NCI-H524 (cell line): Measurements from ENCODE around the gene DIPK1B.
A peak's percentile ranks its signal among the peaks of the same experiment; 100 is the strongest.

ENCODE experiments used
- DNase-seq, 2 experiments: peaks; one replicate each; lab custom pipeline; 2025; lab: John Stamatoyannopoulos, UW

Gene DIPK1B

GRCh38 chr9:136720251-136720897, 8.0 kb downstream of the DIPK1B start:
- DNase-seq: no peak

GRCh38 chr9:136720898-136721338, 8.5 kb downstream of the DIPK1B start:
- no peak for DNase-seq

GRCh38 chr9:136721339-136722092, 9.1 kb downstream of the DIPK1B start:
- peak in 1 of 2 experiments; percentile 61 for DNase-seq

GRCh38 chr9:136722093-136722968, 10.0 kb downstream of the DIPK1B start:
- peak in 1 of 2 experiments; percentile 52 for DNase-seq

GRCh38 chr9:136722969-136723356, 10.6 kb downstream of the DIPK1B start:
- DNase-seq: peak in 1 of 2 experiments; percentile 52

- peak in 1 of 2 experiments; percentile 34 for DNase-seq
Observed at GRCh38 chr9:136723362-136723976, 11.1 kb downstream of the DIPK1B start.

GRCh38 chr9:136723989-136724388, 11.6 kb downstream of the DIPK1B start:
- no peak for DNase-seq

GRCh38 chr9:136724772-136725171, 12.4 kb downstream of the DIPK1B start:
- no peak for DNase-seq

GRCh38 chr9:136725612-136726011, 13.2 kb downstream of the DIPK1B start:
- DNase-seq: no peak

GRCh38 chr9:136726118-136726517, 13.7 kb downstream of the DIPK1B start:
- no peak for DNase-seq

- DNase-seq: peak; percentile 41 to 75
Observed at GRCh38 chr9:136726631-136727191, 14.3 kb downstream of the DIPK1B start.

- DNase-seq: peak; percentile 76 to 87
Observed at GRCh38 chr9:136728080-136728547, 15.7 kb downstream of the DIPK1B start.

GRCh38 chr9:136728548-136729123, 16.3 kb downstream of the DIPK1B start:
- no peak for DNase-seq

GRCh38 chr9:136729144-136729543, 16.8 kb downstream of the DIPK1B start:
- no peak for DNase-seq

GRCh38 chr9:136729926-136730325, 17.6 kb downstream of the DIPK1B start:
- no peak for DNase-seq

- no peak for DNase-seq
Observed at GRCh38 chr9:136732444-136733178, 20.2 kb downstream of the DIPK1B start.

- DNase-seq: no peak
Observed at GRCh38 chr9:136733611-136734010, 21.2 kb downstream of the DIPK1B start.

GRCh38 chr9:136734837-136735496, 22.6 kb downstream of the DIPK1B start:
- no peak for DNase-seq

GRCh38 chr9:136735812-136736480, 23.6 kb downstream of the DIPK1B start:
- DNase-seq: no peak
